Thyroid gland (tissue), 4 donors: ENCODE results near the gene PKHD1. TPM values are rescaled to one million over a fixed set of nuclear protein-coding genes. Genes with fewer than 3 reads are reported as not detected.
A peak's percentile ranks its signal among the peaks of the same experiment; 100 is the strongest.
"Not testable (repeated sequence)": the region's sequence is repeated elsewhere in the genome, so short reads cannot be mapped to it uniquely, and the experiment has no call there.

Source experiments
- DNase-seq, 2 donors: peaks; one replicate each; pipeline ENCODE4 v3.0.0-alpha.2; 2019
- H3K27ac ChIP-seq, 3 donors: fragments of 200-600 bp; sonication (generic); 1 replicate in 2 of 3; 2 replicates in 1 of 3; pipeline ENCODE4 v1.5.1; 2016 to 2019; ENCODE audit warnings: mild to moderate bottlenecking in 1 of 3, moderate library complexity in 1 of 3
- H3K27me3 ChIP-seq: fragments of 200-600 bp; sonication (generic); one replicate; pipeline ENCODE4 v1.5.1; 2019
- H3K36me3 ChIP-seq, 2 donors: fragments of 200-600 bp; sonication (generic); one replicate each; pipeline ENCODE4 v1.5.1; 2016 to 2019
- H3K4me1 ChIP-seq, 2 donors: fragments of 200-600 bp; sonication (generic); one replicate each; pipeline ENCODE4 v1.5.1; 2017 to 2019
- H3K4me3 ChIP-seq, 3 donors: fragments of 200-600 bp; sonication (generic); replicated peaks in 1 of 3; 1 replicate in 2 of 3; 2 replicates in 1 of 3; pipeline ENCODE4 v1.5.1; 2016; ENCODE audit warnings: mild to moderate bottlenecking in 1 of 3
- H3K9me3 ChIP-seq: fragments of 200-600 bp; sonication (generic); one replicate; pipeline ENCODE4 v1.5.1; 2017
- CTCF ChIP-seq, 6 experiments: fragments of 200-600 bp in 3 of 6; fragments of 450-650 bp in 3 of 6; sonication (generic) in 3 of 6; IDR thresholded peaks; one replicate each; pipeline ENCODE4 v1.5.1; 2016 to 2019; ENCODE audit warnings: antibody characterized with exemption in 6 of 6, mild to moderate bottlenecking in 2 of 6, inconsistent platforms in 1 of 6, moderate library complexity in 1 of 6
- POLR2A ChIP-seq, 2 donors: fragments of 450-650 bp; IDR thresholded peaks; one replicate each; pipeline ENCODE4 v1.6.1; 2017; ENCODE audit warnings: antibody characterized with exemption in 2 of 2, mild to moderate bottlenecking in 2 of 2, moderate library complexity in 1 of 2
- WGBS, 2 donors: methylation state at CpG; one replicate each; pipeline ENCODE4 v1.1.5; 2017; 5-methylcytosine and 5-hydroxymethylcytosine counted together
- intact Hi-C: fragments of 100-400 bp; cut with DNase I; formaldehyde crosslinking; loops from one replicate; pipeline ENCODE4 v1.15.1; 2023
- total RNA-seq, 4 donors: library from RNA; depleted of rRNA; stranded (reverse); fragments of >200 nt; gene quantifications; one replicate each; pipeline ENCODE4 v1.2.3, GENCODE V29; 2016

PKHD1 gene
- total RNA-seq, 4 donors from 2014 or later: under 0.01 to 0.11 (median 0.07) TPM

GRCh38 chr6:51857134-51857533 is 230.3 kb downstream of the PKHD1 start:
- H3K4me1 ChIP-seq: no peaks in the 10 kb centered on the region
- DNase-seq: no peak
- TF ChIP-seq POLR2A (IDR thresholded peaks at IDR 0.05): no peak
- TF ChIP-seq CTCF (IDR thresholded peaks at IDR 0.05): no peak
- H3K36me3 ChIP-seq: no peaks in the 10 kb centered on the region
- H3K27me3 ChIP-seq: no peaks in the 10 kb centered on the region
- intact Hi-C loops: loop anchor here (10.0 kb wide), 1 partner anchor 168 kb away; no protein-coding TSS in a partner anchor
- H3K4me3 ChIP-seq: no peak overlapping the region
- H3K27ac ChIP-seq: no peak overlapping the region
- no peaks in the 10 kb centered on the region for H3K9me3 ChIP-seq
- WGBS, 2 donors: 89 to 92% methylated on average over 2 of the region's 2 CpGs

- TF ChIP-seq POLR2A (IDR thresholded peaks at IDR 0.05): no peak
- H3K4me1 ChIP-seq: no peaks in the 10 kb centered on the region
- H3K27ac ChIP-seq: no peak overlapping the region
- no peak overlapping the region for H3K4me3 ChIP-seq
- intact Hi-C loops: loop anchor here (10.0 kb wide), 1 partner anchor 168 kb away; no protein-coding TSS in a partner anchor
- no peak for DNase-seq
- H3K27me3 ChIP-seq: no peaks in the 10 kb centered on the region
- H3K9me3 ChIP-seq: no peaks in the 10 kb centered on the region
- H3K36me3 ChIP-seq: no peaks in the 10 kb centered on the region
Observed at GRCh38 chr6:51856508-51856907, 230.9 kb downstream of the PKHD1 start.

GRCh38 chr6:51855310-51856082 is 231.9 kb downstream of the PKHD1 start:
- H3K27ac ChIP-seq: no peak overlapping the region
- 30 to 31% methylated on average over 10 of the region's 10 CpGs for WGBS, 2 donors
- H3K4me1 ChIP-seq: no peaks in the 10 kb centered on the region
- no peak for DNase-seq
- no peaks in the 10 kb centered on the region for H3K27me3 ChIP-seq
- no peaks in the 10 kb centered on the region for H3K9me3 ChIP-seq
- H3K4me3 ChIP-seq: no peak overlapping the region
- H3K36me3 ChIP-seq: no peaks in the 10 kb centered on the region
- TF ChIP-seq CTCF (IDR thresholded peaks at IDR 0.05) (peak; percentile 23 to 62 (median 49)), POLR2A (IDR thresholded peaks at IDR 0.05) (no peak)
- intact Hi-C loops: loop anchor here (10.0 kb wide), 1 partner anchor 169 kb away; no protein-coding TSS in a partner anchor

- no peaks in the 10 kb centered on the region for H3K9me3 ChIP-seq
- H3K4me3 ChIP-seq: no peak overlapping the region
- H3K27me3 ChIP-seq: no peaks in the 10 kb centered on the region
- H3K36me3 ChIP-seq: no peaks in the 10 kb centered on the region
- H3K4me1 ChIP-seq: no peaks in the 10 kb centered on the region
- DNase-seq: no peak
- intact Hi-C loops: loop anchor here (10.0 kb wide), 1 partner anchor 170 kb away; no protein-coding TSS in a partner anchor
- TF ChIP-seq POLR2A (IDR thresholded peaks at IDR 0.05): no peak
- TF ChIP-seq CTCF (IDR thresholded peaks at IDR 0.05): no peak
- H3K27ac ChIP-seq: no peak overlapping the region
- WGBS, 2 donors: 67 to 78% methylated on average over 13 to 16 of the region's 16 CpGs
Observed at GRCh38 chr6:51854876-51855275, 232.5 kb downstream of the PKHD1 start.

- intact Hi-C loops: loop anchor here (10.0 kb wide), 1 partner anchor 170 kb away; no protein-coding TSS in a partner anchor
- DNase-seq: no peak
- Histone ChIP-seq H3K9me3 (no peaks in the 10 kb centered on the region), H3K4me3 (no peak overlapping the region), H3K27me3 (no peaks in the 10 kb centered on the region), H3K36me3 (no peaks in the 10 kb centered on the region), H3K27ac (no peak overlapping the region), H3K4me1 (no peaks in the 10 kb centered on the region)
- WGBS, 2 donors: 78 to 91% methylated on average over 3 to 6 of the region's 7 CpGs
- TF ChIP-seq POLR2A (IDR thresholded peaks at IDR 0.05): no peak
- no peak for TF ChIP-seq CTCF (IDR thresholded peaks at IDR 0.05)
Observed at GRCh38 chr6:51854347-51854746, 233.1 kb downstream of the PKHD1 start.

GRCh38 chr6:51853109-51853508 is 234.3 kb downstream of the PKHD1 start:
- H3K27me3 ChIP-seq, H3K36me3 ChIP-seq, DNase-seq, H3K4me3 ChIP-seq, H3K4me1 ChIP-seq, H3K27ac ChIP-seq, H3K9me3 ChIP-seq: not testable (repeated sequence)
- WGBS, 2 donors: 87 to 91% methylated on average over 1 of the region's 1 CpG
- intact Hi-C loops: loop anchor here (10.0 kb wide), 1 partner anchor 172 kb away; no protein-coding TSS in a partner anchor
